Measurements from ENCODE around the gene ZFR2. TPM values are rescaled to one million over a fixed set of nuclear protein-coding genes. Genes with fewer than 3 reads are reported as not detected.

ZFR2 gene
- total RNA-seq, 2 donors from 2014 or later = not detected

DNA sequence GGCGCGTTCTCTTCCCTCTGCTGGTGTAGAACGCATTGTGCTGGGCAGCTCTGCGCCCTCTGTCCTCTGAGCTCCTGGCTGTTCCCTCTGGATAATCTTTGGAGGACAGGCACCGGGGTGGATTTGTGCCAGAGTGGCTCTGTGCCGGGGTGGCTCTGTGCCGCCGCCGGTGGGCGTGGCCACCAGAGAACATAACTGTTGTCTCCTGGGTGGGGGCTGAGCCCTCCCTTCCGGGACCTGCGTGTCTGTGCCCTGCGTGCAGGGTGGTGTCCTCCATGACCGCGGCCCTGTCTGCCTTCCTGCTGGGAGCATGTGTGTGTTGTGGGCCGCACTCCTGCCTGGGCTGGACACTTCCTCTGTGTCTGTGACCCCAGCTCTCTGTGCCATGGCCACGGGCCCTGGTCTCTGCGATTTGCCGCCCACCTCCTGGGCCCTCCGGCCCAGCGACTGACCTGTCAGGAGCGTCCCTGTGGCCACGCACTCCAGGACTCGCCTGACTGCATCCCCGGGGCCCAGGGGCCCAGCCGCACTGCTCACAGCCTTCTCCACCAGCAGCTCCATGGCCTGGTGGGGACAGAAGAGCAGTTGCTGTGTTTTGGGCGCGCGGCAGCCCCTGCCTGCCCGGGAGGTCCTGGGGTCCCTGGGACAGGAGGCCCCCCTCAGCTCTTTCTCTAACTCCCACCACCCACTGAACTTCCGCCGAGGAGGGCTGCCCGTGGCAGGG, 60.3 kb downstream of the ZFR2 start:
- Histone ChIP-seq H3K36me3 (no peaks in the 10 kb centered on the region), H3K4me1 (ENCODE audit: control insufficient read depth in 1 of 2, low read depth in 2 of 2) (no peaks in the 10 kb centered on the region), H3K27me3 (replicated peaks; ENCODE audit: insufficient read depth) (no peaks in the 10 kb centered on the region), H3K27ac (no peak overlapping the region), H3K9me3 (no peaks in the 10 kb centered on the region), H3K4me3 (no peak overlapping the region)
- DNase-seq (ENCODE audit: low spot score) (no peak), ATAC-seq (ENCODE audit: insufficient number of reproducible peaks, low FRiP score, low read depth) (no peak)
- TF ChIP-seq, protein P1, sequence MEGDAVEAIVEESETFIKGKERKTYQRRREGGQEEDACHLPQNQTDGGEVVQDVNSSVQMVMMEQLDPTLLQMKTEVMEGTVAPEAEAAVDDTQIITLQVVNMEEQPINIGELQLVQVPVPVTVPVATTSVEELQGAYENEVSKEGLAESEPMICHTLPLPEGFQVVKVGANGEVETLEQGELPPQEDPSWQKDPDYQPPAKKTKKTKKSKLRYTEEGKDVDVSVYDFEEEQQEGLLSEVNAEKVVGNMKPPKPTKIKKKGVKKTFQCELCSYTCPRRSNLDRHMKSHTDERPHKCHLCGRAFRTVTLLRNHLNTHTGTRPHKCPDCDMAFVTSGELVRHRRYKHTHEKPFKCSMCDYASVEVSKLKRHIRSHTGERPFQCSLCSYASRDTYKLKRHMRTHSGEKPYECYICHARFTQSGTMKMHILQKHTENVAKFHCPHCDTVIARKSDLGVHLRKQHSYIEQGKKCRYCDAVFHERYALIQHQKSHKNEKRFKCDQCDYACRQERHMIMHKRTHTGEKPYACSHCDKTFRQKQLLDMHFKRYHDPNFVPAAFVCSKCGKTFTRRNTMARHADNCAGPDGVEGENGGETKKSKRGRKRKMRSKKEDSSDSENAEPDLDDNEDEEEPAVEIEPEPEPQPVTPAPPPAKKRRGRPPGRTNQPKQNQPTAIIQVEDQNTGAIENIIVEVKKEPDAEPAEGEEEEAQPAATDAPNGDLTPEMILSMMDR (IDR thresholded peaks at IDR 0.05) = no peak

DNA sequence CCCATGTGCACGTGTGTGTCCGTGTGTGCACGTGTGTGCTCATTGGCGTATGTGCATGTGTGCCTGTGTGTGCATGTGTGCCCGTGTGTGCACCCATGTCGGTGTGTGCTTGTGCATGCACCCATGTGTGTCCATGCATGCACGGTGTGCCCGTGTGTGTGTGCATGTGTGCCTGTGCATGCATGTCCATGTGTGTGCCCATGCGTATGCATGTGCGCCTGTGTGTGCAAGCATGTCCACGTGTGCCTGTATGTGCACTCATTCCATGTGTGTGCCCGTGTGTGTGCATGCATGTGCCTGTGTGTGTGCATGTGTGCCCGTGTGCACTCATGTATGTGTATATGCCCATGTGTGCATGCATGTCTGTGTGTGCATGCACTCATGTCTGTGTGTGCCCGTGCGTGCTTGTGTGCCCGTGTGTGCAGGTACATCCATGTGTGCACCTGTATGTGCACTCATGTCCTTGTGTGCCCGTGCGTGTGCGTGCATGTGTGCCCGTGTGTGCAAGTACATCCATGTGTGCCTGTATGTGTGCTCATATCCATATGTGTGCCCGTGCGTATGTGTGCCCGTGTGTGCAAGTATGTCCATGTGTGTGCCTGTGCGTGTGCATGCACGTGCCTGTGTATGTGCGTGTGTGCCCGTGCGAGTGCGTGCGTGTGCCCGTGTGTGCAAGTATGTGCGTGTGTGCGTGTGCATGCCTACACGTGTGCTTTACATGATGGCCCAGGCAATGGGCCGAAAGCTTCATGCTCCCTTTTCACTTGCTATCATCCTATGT, 61.1 kb downstream of the ZFR2 start:
- Histone ChIP-seq H3K4me3 (no peak overlapping the region), H3K4me1 (ENCODE audit: control insufficient read depth in 1 of 2, low read depth in 2 of 2) (no peaks in the 10 kb centered on the region), H3K36me3 (no peaks in the 10 kb centered on the region), H3K27ac (no peak overlapping the region), H3K27me3 (replicated peaks; ENCODE audit: insufficient read depth) (no peaks in the 10 kb centered on the region), H3K9me3 (no peaks in the 10 kb centered on the region)
- TF ChIP-seq, protein P1 (IDR thresholded peaks at IDR 0.05) = no peak
- DNase-seq (ENCODE audit: low spot score) (no peak), ATAC-seq (ENCODE audit: insufficient number of reproducible peaks, low FRiP score, low read depth) (no peak)

DNA sequence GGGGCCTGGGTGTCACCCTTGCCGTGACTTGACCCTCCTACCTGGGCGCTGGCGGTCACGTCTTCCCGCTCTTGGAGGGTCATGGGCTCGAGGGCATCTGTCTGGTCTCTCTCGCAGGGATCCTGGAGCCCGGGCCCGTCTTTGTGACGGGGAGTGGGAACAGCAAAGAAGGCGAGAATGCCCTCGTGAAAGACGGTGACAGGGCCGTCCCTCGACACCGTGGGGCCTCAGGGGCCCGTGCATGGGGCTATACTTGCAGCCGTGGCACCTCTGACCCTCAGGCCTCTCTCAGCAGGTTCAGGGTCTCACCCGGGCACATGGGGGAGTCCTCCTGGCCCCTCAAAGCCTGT, 61.7 kb downstream of the ZFR2 start:
- TF ChIP-seq, protein P1 (IDR thresholded peaks at IDR 0.05) = no peak
- DNase-seq (ENCODE audit: low spot score) (no peak), ATAC-seq (ENCODE audit: insufficient number of reproducible peaks, low FRiP score, low read depth) (no peak)
- Histone ChIP-seq H3K27me3 (replicated peaks; ENCODE audit: insufficient read depth) (no peaks in the 10 kb centered on the region), H3K4me3 (no peak overlapping the region), H3K9me3 (no peaks in the 10 kb centered on the region), H3K4me1 (ENCODE audit: control insufficient read depth in 1 of 2, low read depth in 2 of 2) (no peaks in the 10 kb centered on the region), H3K36me3 (no peaks in the 10 kb centered on the region), H3K27ac (no peak overlapping the region)

DNA sequence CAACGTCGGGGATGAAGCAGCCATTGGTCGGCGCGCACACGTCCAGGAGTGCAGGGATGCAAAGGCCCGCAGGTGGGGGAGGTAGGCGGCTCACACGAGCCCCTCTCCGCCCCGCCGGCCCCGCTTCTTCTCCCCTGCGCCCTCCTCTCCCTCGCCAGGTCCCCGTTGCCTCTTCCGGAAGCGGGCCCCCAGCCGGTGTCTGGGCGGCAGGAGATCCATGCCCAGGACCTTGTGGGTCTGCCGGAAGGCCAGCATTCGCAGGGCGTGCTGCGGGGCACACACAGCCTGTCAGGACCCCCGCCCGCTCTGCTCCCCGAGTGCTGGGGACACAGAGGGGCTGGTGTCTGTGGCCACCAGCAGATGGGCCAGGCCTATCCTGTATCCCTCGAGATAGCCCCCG, 63.0 kb downstream of the ZFR2 start:
- H3K27me3 ChIP-seq (replicated peaks; ENCODE audit: insufficient read depth) = peaks cover 8% of the 10 kb centered on the region
- no peak overlapping the region for H3K27ac ChIP-seq
- H3K9me3 ChIP-seq = no peaks in the 10 kb centered on the region
- no peaks in the 10 kb centered on the region for H3K36me3 ChIP-seq
- ATAC-seq (ENCODE audit: insufficient number of reproducible peaks, low FRiP score, low read depth) (no peak), DNase-seq (ENCODE audit: low spot score) (no peak)
- TF ChIP-seq, protein P1 (IDR thresholded peaks at IDR 0.05) = no peak
- H3K4me1 ChIP-seq (ENCODE audit: control insufficient read depth in 1 of 2, low read depth in 2 of 2) = peaks cover 9 to 11% of the 10 kb centered on the region in 2 donors
- no peak overlapping the region for H3K4me3 ChIP-seq

DNA sequence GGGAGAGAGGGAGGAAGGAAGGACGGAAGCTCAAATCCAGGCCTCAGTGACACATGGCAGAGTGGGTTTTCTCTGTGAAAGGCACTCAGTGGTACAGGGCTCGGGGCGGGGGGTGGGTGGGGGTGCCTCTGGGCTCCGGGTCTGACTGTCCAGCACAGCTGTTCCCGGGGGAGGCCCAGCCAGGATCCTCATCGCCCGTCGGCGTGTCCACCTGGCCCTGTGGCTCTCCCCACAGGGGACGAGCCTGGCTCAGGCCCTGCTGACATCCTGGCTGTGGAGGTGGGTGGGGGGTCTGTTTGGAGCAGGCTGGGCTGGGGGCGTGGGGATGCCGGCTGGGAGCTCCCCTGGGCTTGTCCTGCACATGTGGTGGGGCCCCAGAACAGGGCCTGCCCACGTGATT, 64.4 kb downstream of the ZFR2 start:
- no peak overlapping the region for H3K4me3 ChIP-seq
- no peak overlapping the region for H3K27ac ChIP-seq
- peaks cover 8% of the 10 kb centered on the region for H3K27me3 ChIP-seq (replicated peaks; ENCODE audit: insufficient read depth)

More for the DNA sequence above, 64.4 kb downstream of the ZFR2 start:
- DNase-seq (ENCODE audit: low spot score) (no peak), ATAC-seq (ENCODE audit: insufficient number of reproducible peaks, low FRiP score, low read depth) (no peak)
- H3K4me1 ChIP-seq (ENCODE audit: control insufficient read depth in 1 of 2, low read depth in 2 of 2) = peaks cover 9 to 11% of the 10 kb centered on the region in 2 donors
- TF ChIP-seq, protein P1 (IDR thresholded peaks at IDR 0.05) = no peak
- no peaks in the 10 kb centered on the region for H3K9me3 ChIP-seq
- H3K36me3 ChIP-seq = no peaks in the 10 kb centered on the region
